PC-3 (cell line): ENCODE measurements around the gene JADE1. TPM values are rescaled to one million over a fixed set of nuclear protein-coding genes. Genes with fewer than 3 reads are reported as not detected.

Experiments used
- ATAC-seq: fragments of 200-7000 bp; cut with Tn5 transposase; 2 replicates; pipeline ENCODE4 v1.9.1; 2020; ENCODE audit warnings: mild to moderate bottlenecking, moderate library complexity
- BruUV-seq: library from RNA; stranded (reverse); fragments of 400-500 nt; replicated peaks from 2 replicates; lab custom pipeline; 2021; lab: Mats Ljungman, UMichigan
- CTCF ChIA-PET: fragments of 300-600 bp; sonication (Branson Sonifier 250); formaldehyde crosslinking; loops from one replicate; lab custom pipeline; 2022; ENCODE audit warnings: antibody characterized with exemption; lab: Charles Lee
- POLR2A ChIA-PET: fragments of 300-600 bp; sonication (Branson Sonifier 250); formaldehyde crosslinking; loops from one replicate; lab custom pipeline; 2022; ENCODE audit warnings: antibody characterized with exemption; ENCODE audit not compliant: unreplicated experiment; lab: Charles Lee
- DNase-seq: peaks from one replicate; pipeline ENCODE4 v3.0.0-alpha.2; 2015
- H2AFZ ChIP-seq: fragments of 300-600 bp; sonication (generic); 2 replicates; pipeline ENCODE4 v1.6.0; 2016; ENCODE audit warnings: antibody characterized with exemption, low read length
- H3F3A ChIP-seq: fragments of 300-600 bp; sonication (generic); one replicate; pipeline ENCODE4 v1.6.0; 2017; ENCODE audit warnings: antibody characterized with exemption, low read length, control low read depth, mild to moderate bottlenecking; ENCODE audit not compliant: unreplicated experiment
- H3K27ac ChIP-seq: fragments of 300-600 bp; sonication (generic); 2 replicates; pipeline ENCODE4 v1.5.1; 2016; ENCODE audit warnings: mild to moderate bottlenecking, low read length
- H3K27me3 ChIP-seq: fragments of 300-600 bp; sonication (generic); 2 replicates; pipeline ENCODE4 v1.6.1; 2016; ENCODE audit warnings: low read length, mixed read lengths
- H3K36me3 ChIP-seq: fragments of 300-600 bp; sonication (generic); 2 replicates; pipeline ENCODE4 v1.6.1; 2016; ENCODE audit warnings: low read depth, mixed run types, low read length, mixed read lengths
- H3K4me1 ChIP-seq: fragments of 300-600 bp; sonication (generic); 2 replicates; pipeline ENCODE4 v1.5.1; 2016; ENCODE audit warnings: low read length; ENCODE audit not compliant: insufficient read depth
- H3K4me2 ChIP-seq: fragments of 300-600 bp; sonication (generic); 2 replicates; pipeline ENCODE4 v1.6.0; 2016; ENCODE audit warnings: low read length
- H3K4me3 ChIP-seq: fragments of 300-600 bp; sonication (generic); 2 replicates; pipeline ENCODE4 v1.5.1; 2016; ENCODE audit warnings: mild to moderate bottlenecking, low read length, mixed read lengths
- H3K79me2 ChIP-seq: fragments of 300-600 bp; sonication (generic); 2 replicates; pipeline ENCODE4 v1.6.1; 2017; ENCODE audit warnings: low read length, mixed read lengths
- H3K9ac ChIP-seq: fragments of 300-600 bp; sonication (generic); 2 replicates; pipeline ENCODE4 v1.6.0; 2016; ENCODE audit warnings: mild to moderate bottlenecking, low read length
- H3K9me2 ChIP-seq: fragments of 300-600 bp; sonication (generic); replicated peaks from 2 replicates; pipeline ENCODE4 v1.6.1; 2016; ENCODE audit warnings: mixed run types, low read length, mixed read lengths
- H3K9me3 ChIP-seq: fragments of 300-600 bp; sonication (generic); 2 replicates; pipeline ENCODE4 v1.6.1; 2016; ENCODE audit warnings: low read length, mixed read lengths
- H4K20me1 ChIP-seq: fragments of 300-600 bp; sonication (generic); 2 replicates; pipeline ENCODE4 v1.6.1; 2016; ENCODE audit warnings: low read length, mixed read lengths
- CTCF ChIP-seq: fragments of 300-600 bp; sonication (generic); conservative IDR thresholded peaks from 2 replicates; pipeline ENCODE4 v1.5.1; 2017; ENCODE audit warnings: antibody characterized with exemption, low read depth, mild to moderate bottlenecking, low read length
- EZH2 ChIP-seq: fragments of 300-600 bp; sonication (generic); IDR thresholded peaks from one replicate; pipeline ENCODE4 v1.6.1; 2017; ENCODE audit warnings: antibody characterized with exemption, mild to moderate bottlenecking, low read length; ENCODE audit not compliant: unreplicated experiment
- EZH2phosphoT487 ChIP-seq: fragments of 300-600 bp; sonication (generic); IDR thresholded peaks from 2 replicates; pipeline ENCODE4 v1.6.1; 2018; ENCODE audit warnings: mild to moderate bottlenecking, antibody characterized with exemption, low read length, borderline replicate concordance
- intact Hi-C: fragments of 100-400 bp; cut with micrococcal nuclease; formaldehyde crosslinking; loops from 2 replicates; pipeline ENCODE4 v1.9.0; 2023
- total RNA-seq: library from RNA; depleted of rRNA; stranded (reverse); fragments of >200 nt; gene quantifications from 2 replicates; pipeline ENCODE4 v1.2.3, GENCODE V29; 2014

The JADE1 gene
- total RNA-seq, 1 experiment from 2014 or later: 10.8 TPM

GRCh38 chr4:128775477-128775876 is 34.0 kb upstream of the JADE1 start:
- POLR2A ChIA-PET: no interaction called here

GRCh38 chr4:128775916-128776315 is 33.6 kb upstream of the JADE1 start:
- no peaks in the 10 kb centered on the region for H3K36me3 ChIP-seq
- 0 out of 2 replicates have a peak, but pooled peaks cover 6% of the 10 kb centered on the region for H3K4me1 ChIP-seq
- POLR2A ChIA-PET: no interaction called here
- no TSS peak for BruUV-seq
- H3K4me3 ChIP-seq: no peak overlapping the region
- no peaks in the 10 kb centered on the region for H3K9me3 ChIP-seq
- no peak overlapping the region for H3K9ac ChIP-seq
- H3K79me2 ChIP-seq: no peaks in the 10 kb centered on the region
- ATAC-seq: no peak
- TF ChIP-seq CTCF (no peak), EZH2phosphoT487 (no peak), EZH2 (no peak)
- H3K27ac ChIP-seq: no peak overlapping the region
- no peak for DNase-seq
- no peak overlapping the region for H3K4me2 ChIP-seq
- no peaks in the 10 kb centered on the region for H3K9me2 ChIP-seq
- no peaks in the 10 kb centered on the region for H3F3A ChIP-seq
- CTCF ChIA-PET: no interaction called here
- H2AFZ ChIP-seq: no peak overlapping the region
- no peaks in the 10 kb centered on the region for H3K27me3 ChIP-seq
- no peaks in the 10 kb centered on the region for H4K20me1 ChIP-seq
- intact Hi-C loops: no loop called here

More at GRCh38 chr4:128775477-128775876, 34.0 kb upstream of the JADE1 start:
- no peaks in the 10 kb centered on the region for H3F3A ChIP-seq
- H3K9me2 ChIP-seq: no peaks in the 10 kb centered on the region
- H2AFZ ChIP-seq: no peak overlapping the region
- no peak overlapping the region for H3K4me3 ChIP-seq
- H3K79me2 ChIP-seq: no peaks in the 10 kb centered on the region
- no peak overlapping the region for H3K4me2 ChIP-seq
- ATAC-seq (no peak), DNase-seq (no peak)
- no peaks in the 10 kb centered on the region for H3K27me3 ChIP-seq
- TF ChIP-seq EZH2 (no peak), EZH2phosphoT487 (no peak), CTCF (no peak)
- CTCF ChIA-PET: no interaction called here
- no peaks in the 10 kb centered on the region for H3K36me3 ChIP-seq
- no peak overlapping the region for H3K9ac ChIP-seq
- no TSS peak for BruUV-seq
- H3K27ac ChIP-seq: no peak overlapping the region
- intact Hi-C loops: no loop called here
- 0 out of 2 replicates have a peak, but pooled peaks cover 6% of the 10 kb centered on the region for H3K4me1 ChIP-seq
- H4K20me1 ChIP-seq: no peaks in the 10 kb centered on the region
- no peaks in the 10 kb centered on the region for H3K9me3 ChIP-seq

- ChIA-PET CTCF (interaction anchor here (0.6 kb wide), 1 partner anchor 210 kb away, joined by 3 read pairs; no protein-coding TSS in a partner anchor), POLR2A (no interaction called here)
- Histone ChIP-seq H4K20me1 (no peaks in the 10 kb centered on the region), H3K9me3 (no peaks in the 10 kb centered on the region), H3K9me2 (no peaks in the 10 kb centered on the region), H3K4me3 (no peak overlapping the region), H3K4me1 (0 out of 2 replicates have a peak, but pooled peaks cover 6% of the 10 kb centered on the region), H3K4me2 (no peak overlapping the region), H2AFZ (no peak overlapping the region), H3F3A (no peaks in the 10 kb centered on the region), H3K27ac (no peak overlapping the region), H3K36me3 (no peaks in the 10 kb centered on the region), H3K27me3 (no peaks in the 10 kb centered on the region), H3K9ac (no peak overlapping the region), H3K79me2 (no peaks in the 10 kb centered on the region)
- TF ChIP-seq CTCF (no peak), EZH2 (no peak), EZH2phosphoT487 (no peak)
- DNase-seq: peak; percentile 65
- intact Hi-C loops: no loop called here
- peak; percentile 80 for ATAC-seq
- BruUV-seq: no TSS peak
Observed at GRCh38 chr4:128776794-128777216, 32.7 kb upstream of the JADE1 start.
